ENCODE measurements around the gene IGSF9.

DNA sequence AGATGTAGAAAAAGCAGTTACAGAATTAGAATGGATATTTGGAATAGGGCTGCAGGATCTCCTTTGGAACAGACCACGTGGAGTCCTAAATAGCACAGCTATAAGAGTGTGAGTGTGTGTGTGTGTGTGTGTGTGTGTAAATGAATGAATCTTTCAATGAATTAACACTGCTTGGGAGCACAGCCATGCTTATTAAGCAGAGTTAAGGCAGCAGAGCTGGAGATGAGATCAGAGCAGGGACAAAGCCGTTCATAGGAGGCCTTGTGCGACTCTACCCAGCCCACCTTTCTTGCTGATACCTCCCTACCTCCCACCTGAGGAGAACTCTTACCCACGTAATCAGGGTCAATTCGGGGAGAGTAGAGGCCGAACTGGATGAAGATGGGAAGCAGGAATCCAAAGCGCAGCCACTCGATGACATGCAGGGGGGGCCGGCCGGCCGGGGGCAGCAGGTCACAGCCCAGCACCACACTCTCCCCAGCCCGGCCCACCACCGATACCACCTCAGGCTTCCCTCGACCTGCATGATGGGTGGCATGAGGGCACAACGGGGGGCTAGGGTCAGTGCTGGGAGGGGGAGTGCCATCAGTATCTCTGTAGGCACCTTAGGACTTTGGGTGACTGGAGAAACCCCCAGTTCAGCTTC lies 2.7 kb downstream of the IGSF9 start:
- TF ChIP-seq, protein P1, sequence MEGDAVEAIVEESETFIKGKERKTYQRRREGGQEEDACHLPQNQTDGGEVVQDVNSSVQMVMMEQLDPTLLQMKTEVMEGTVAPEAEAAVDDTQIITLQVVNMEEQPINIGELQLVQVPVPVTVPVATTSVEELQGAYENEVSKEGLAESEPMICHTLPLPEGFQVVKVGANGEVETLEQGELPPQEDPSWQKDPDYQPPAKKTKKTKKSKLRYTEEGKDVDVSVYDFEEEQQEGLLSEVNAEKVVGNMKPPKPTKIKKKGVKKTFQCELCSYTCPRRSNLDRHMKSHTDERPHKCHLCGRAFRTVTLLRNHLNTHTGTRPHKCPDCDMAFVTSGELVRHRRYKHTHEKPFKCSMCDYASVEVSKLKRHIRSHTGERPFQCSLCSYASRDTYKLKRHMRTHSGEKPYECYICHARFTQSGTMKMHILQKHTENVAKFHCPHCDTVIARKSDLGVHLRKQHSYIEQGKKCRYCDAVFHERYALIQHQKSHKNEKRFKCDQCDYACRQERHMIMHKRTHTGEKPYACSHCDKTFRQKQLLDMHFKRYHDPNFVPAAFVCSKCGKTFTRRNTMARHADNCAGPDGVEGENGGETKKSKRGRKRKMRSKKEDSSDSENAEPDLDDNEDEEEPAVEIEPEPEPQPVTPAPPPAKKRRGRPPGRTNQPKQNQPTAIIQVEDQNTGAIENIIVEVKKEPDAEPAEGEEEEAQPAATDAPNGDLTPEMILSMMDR (IDR thresholded peaks at IDR 0.05), result no peak
- TF ChIP-seq POLR2A (IDR thresholded peaks at IDR 0.05), result no peak

All from uterus (tissue), 2 donors.